ENCODE results near the gene SPSB2. TPM values are rescaled to one million over a fixed set of nuclear protein-coding genes. Genes with fewer than 3 reads are reported as not detected.

Gene SPSB2
- total RNA-seq, 4 donors from 2014 or later: 9.4 to 12.7 (median 11.8) TPM

DNA sequence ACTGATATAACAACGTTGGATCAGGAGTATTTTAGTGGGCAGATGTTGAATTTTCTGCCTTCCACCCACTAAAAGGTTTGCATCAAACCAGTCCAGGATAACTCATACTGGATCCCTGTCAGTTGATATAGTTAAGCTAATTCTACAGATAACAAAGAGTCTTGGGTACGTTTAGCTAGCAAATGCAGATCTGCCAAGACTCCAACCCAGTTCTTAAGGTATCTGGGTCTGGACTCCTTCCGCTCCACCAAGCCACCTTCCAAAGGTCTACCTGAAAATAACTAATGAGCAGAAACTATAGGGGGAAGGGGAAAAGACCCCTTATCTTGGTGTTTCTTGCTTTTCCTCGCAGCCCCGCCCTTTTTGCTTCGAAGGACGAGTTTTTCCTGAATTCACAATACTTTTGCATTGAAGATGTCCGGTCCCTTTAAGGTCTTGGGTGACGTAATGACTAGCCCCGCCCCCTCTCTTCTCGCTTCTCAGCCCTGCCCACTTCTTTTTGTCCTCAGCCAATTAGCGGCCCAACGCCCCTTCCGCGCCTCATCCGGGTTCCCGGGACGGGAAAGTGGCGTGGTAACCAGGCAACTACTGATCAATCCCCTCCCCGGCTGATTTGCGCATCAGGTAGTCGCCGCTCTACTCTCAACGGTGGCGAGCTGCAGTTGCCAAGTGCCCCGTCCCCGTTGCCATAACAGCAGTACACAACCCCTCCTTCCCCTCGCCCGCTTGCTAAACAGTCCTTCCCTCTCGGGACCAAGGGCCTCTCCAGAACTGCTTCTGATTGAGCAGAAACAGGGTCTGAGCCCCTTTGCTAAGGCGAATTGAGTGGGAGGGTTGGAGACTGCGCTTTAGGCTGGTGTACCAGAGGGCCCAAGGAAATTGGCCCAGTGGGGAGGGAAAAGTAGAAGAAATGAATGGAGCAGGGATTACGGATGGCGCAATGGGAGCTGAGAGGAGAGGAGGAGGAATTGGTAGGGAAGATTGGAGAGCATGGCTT is 31.5 kb upstream of the SPSB2 start, which contains the start of gene LRRC23:
TSS of gene LRRC23 (plus strand) at position 543 of the 997 bp plus-strand sequence. CDS start 812 bp downstream, outside the sequence.
- TF ChIP-seq, protein P1, sequence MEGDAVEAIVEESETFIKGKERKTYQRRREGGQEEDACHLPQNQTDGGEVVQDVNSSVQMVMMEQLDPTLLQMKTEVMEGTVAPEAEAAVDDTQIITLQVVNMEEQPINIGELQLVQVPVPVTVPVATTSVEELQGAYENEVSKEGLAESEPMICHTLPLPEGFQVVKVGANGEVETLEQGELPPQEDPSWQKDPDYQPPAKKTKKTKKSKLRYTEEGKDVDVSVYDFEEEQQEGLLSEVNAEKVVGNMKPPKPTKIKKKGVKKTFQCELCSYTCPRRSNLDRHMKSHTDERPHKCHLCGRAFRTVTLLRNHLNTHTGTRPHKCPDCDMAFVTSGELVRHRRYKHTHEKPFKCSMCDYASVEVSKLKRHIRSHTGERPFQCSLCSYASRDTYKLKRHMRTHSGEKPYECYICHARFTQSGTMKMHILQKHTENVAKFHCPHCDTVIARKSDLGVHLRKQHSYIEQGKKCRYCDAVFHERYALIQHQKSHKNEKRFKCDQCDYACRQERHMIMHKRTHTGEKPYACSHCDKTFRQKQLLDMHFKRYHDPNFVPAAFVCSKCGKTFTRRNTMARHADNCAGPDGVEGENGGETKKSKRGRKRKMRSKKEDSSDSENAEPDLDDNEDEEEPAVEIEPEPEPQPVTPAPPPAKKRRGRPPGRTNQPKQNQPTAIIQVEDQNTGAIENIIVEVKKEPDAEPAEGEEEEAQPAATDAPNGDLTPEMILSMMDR (IDR thresholded peaks at IDR 0.05): peak in 1 of 5 experiments; percentile 61
- TF ChIP-seq POLR2A (IDR thresholded peaks at IDR 0.05) (peak in 1 of 2 donors; percentile 77), EP300 (IDR thresholded peaks at IDR 0.05) (peak; percentile 90 to 91)
- peak within 1 kb of the TSS; percentile 54 to 79 (median 58) for H3K4me3 ChIP-seq

DNA sequence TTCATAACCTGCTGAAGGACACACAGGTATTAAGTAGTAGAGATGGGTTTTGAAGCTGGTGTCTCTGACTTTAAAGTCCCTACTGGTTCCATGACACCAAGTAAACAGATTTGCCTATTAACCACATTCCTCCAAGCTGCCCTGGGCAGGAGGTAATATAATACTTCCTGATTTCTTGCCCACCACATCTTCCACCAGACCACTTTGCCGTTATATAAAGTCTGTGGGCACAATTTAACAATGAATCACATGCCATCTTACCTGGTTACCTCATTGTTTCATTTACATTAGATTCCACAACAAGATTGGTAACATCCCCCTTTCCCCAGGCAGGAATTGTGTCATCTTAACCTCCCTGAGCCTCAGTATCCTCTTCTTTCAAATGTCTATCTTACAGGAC is 30.6 kb upstream of the SPSB2 start:
- Histone ChIP-seq H3K4me3 (no peak overlapping the region), H3K27ac (peak overlapping the region in 2 of 4 donors; percentile 88 to 95), H3K36me3 (peaks cover 0 to 21% (median 5%) of the 10 kb centered on the region in 3 donors), H3K27me3 (no peaks in the 10 kb centered on the region), H3K4me1 (peaks cover 0 to 30% (median 16%) of the 10 kb centered on the region in 4 donors), H3K9me3 (no peaks in the 10 kb centered on the region)
- WGBS, 2 donors: 64 to 74% methylated on average over 1 of the region's 1 CpG
- no peak for DNase-seq (ENCODE audit: low spot score in 2 of 2)
- no peak for TF ChIP-seq POLR2A (IDR thresholded peaks at IDR 0.05)
- TF ChIP-seq, protein P1 (IDR thresholded peaks at IDR 0.05): no peak
- no peak for TF ChIP-seq EP300 (IDR thresholded peaks at IDR 0.05)

More for the DNA sequence above, 31.5 kb upstream of the SPSB2 start, which contains the start of gene LRRC23:
- 4 to 5% methylated on average over 34 of the region's 34 CpGs for WGBS, 2 donors
- no peaks in the 10 kb centered on the region for H3K27me3 ChIP-seq
- H3K4me1 ChIP-seq: peaks cover 0 to 25% (median 12%) of the 10 kb centered on the region in 4 donors
- H3K27ac ChIP-seq: peak within 1 kb of the TSS; percentile 68 to 95 (median 79)
- DNase-seq (ENCODE audit: low spot score in 2 of 2): peak; percentile 96 to 99
- no peaks in the 10 kb centered on the region for H3K9me3 ChIP-seq
- H3K36me3 ChIP-seq: peaks cover 0 to 21% (median 5%) of the 10 kb centered on the region in 3 donors

DNA sequence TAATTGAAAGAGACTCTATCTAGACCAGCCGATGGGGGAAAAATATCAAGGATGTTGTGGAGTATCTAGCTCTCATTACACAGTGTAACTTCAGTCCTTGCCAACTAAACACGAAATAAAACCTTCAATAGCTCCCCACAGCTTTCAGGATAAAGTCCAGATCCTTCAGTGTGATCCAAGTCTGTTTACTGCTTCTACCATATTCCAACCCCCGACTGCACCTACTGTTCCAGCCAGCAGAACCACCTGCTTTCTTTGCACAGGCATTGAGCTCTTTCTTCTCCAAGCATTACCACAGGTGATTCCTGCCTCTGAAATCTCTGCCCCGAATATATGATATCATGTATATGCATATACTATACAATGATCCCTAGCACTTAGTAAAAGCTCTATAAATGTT is 29.3 kb upstream of the SPSB2 start:
- WGBS, 2 donors: 87 to 90% methylated on average over 4 of the region's 4 CpGs
- Histone ChIP-seq H3K9me3 (no peaks in the 10 kb centered on the region), H3K36me3 (peaks cover 0 to 13% (median 5%) of the 10 kb centered on the region in 3 donors), H3K4me3 (no peak overlapping the region), H3K4me1 (peaks cover 0 to 30% (median 16%) of the 10 kb centered on the region in 4 donors), H3K27ac (no peak overlapping the region), H3K27me3 (no peaks in the 10 kb centered on the region)
- no peak for DNase-seq (ENCODE audit: low spot score in 2 of 2)
- TF ChIP-seq, protein P1 (IDR thresholded peaks at IDR 0.05): no peak
- TF ChIP-seq EP300 (IDR thresholded peaks at IDR 0.05) (no peak), POLR2A (IDR thresholded peaks at IDR 0.05) (no peak)

DNA sequence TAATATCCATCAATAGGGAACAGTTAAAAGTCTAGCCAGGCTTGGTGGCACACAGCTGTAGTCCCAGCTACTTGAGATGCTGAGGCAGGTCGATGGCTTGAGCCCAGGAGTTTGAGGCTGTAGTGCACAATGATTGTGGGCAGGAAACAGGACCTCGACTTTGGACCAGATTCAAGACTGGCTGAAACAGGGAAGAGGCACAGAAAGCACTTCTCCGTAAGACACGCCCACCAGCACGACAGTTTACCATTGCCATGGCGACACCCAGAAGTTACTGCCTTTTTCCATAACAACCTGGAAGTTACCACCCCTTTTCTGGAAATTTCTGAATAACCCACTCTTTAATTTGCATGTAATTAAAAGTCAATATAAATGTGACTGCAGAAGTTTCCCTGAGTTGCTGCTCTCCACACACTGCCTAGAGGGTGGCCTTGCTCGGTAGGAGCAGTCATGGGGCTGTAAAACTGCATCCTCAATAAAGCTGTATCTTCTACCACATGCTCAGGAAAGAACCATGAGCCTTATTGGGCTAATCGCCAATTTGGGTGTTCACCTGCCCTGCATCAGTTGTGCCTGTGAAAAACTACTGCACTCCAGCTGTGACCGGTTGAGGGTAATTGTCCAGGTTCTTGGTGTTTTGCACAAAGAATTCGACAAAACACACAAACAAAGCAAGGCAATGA is 26.9 kb upstream of the SPSB2 start:
- no peaks in the 10 kb centered on the region for H3K9me3 ChIP-seq
- DNase-seq (ENCODE audit: low spot score in 2 of 2): peak; percentile 36 to 51
- WGBS, 2 donors: 35 to 38% methylated on average over 10 of the region's 10 CpGs

DNA sequence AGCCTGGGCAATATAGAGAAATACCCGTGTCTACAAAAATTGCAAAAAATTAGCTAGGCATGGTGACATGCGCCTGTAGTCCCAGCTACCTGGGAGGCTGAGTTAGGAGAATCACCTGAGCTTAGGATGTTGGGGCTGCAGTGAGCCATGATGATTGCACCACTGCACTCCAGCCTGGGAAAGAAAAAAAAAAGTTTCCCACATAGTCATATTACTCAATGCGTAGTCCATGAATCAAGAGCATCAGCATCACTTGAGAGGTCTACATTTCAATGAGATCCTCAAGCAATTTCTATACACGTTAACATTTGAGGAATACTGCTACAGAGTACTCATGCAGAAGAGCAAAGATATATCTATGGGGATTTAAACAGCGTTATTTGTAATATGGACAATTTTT is 26.3 kb upstream of the SPSB2 start:
- H3K27ac ChIP-seq: peak overlapping the region in 2 of 4 donors; percentile 40 to 76
- DNase-seq (ENCODE audit: low spot score in 2 of 2): no peak
- no peaks in the 10 kb centered on the region for H3K9me3 ChIP-seq
- no peak overlapping the region for H3K4me3 ChIP-seq
- peaks cover 0 to 21% (median 10%) of the 10 kb centered on the region in 4 donors for H3K4me1 ChIP-seq
- WGBS, 2 donors: 60 to 67% methylated on average over 5 of the region's 5 CpGs
- no peaks in the 10 kb centered on the region for H3K36me3 ChIP-seq
- TF ChIP-seq, protein P1 (IDR thresholded peaks at IDR 0.05): no peak
- TF ChIP-seq EP300 (IDR thresholded peaks at IDR 0.05): no peak
- no peak for TF ChIP-seq POLR2A (IDR thresholded peaks at IDR 0.05)
- no peaks in the 10 kb centered on the region for H3K27me3 ChIP-seq

More for the DNA sequence above, 26.9 kb upstream of the SPSB2 start:
- TF ChIP-seq EP300 (IDR thresholded peaks at IDR 0.05) (peak in 1 of 2 donors; percentile 60), POLR2A (IDR thresholded peaks at IDR 0.05) (no peak)
- H3K4me3 ChIP-seq: no peak overlapping the region
- peak overlapping the region in 3 of 4 donors; percentile 25 to 76 (median 67) for H3K27ac ChIP-seq
- H3K27me3 ChIP-seq: no peaks in the 10 kb centered on the region
- peaks cover 0 to 24% (median 10%) of the 10 kb centered on the region in 4 donors for H3K4me1 ChIP-seq
- no peaks in the 10 kb centered on the region for H3K36me3 ChIP-seq

All from tibial nerve (tissue), 4 donors.